ENCODE data around the gene CERS2.

DNA sequence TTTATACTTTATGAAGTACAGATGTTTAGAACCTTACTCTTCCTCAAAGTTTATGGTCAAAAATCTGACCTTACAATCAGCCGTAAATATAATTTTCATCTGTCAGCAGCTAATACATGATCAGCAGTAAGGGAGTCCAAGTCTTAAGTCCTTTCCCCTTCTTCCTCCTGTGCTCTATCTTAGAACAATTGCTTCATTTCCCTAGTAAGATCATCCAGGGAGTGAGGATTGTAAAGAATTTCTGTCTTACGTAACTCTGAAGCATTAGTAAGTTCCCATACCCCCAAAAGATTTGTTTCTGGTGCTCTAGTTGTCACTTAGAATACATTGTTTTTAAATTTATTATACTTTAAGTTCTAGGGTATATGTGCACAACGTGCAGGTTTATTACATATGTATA is 46.3 kb downstream of the CERS2 start:
- TF ChIP-seq, protein P1, sequence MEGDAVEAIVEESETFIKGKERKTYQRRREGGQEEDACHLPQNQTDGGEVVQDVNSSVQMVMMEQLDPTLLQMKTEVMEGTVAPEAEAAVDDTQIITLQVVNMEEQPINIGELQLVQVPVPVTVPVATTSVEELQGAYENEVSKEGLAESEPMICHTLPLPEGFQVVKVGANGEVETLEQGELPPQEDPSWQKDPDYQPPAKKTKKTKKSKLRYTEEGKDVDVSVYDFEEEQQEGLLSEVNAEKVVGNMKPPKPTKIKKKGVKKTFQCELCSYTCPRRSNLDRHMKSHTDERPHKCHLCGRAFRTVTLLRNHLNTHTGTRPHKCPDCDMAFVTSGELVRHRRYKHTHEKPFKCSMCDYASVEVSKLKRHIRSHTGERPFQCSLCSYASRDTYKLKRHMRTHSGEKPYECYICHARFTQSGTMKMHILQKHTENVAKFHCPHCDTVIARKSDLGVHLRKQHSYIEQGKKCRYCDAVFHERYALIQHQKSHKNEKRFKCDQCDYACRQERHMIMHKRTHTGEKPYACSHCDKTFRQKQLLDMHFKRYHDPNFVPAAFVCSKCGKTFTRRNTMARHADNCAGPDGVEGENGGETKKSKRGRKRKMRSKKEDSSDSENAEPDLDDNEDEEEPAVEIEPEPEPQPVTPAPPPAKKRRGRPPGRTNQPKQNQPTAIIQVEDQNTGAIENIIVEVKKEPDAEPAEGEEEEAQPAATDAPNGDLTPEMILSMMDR (IDR thresholded peaks at IDR 0.05), result no peak
- TF ChIP-seq, protein P2, sequence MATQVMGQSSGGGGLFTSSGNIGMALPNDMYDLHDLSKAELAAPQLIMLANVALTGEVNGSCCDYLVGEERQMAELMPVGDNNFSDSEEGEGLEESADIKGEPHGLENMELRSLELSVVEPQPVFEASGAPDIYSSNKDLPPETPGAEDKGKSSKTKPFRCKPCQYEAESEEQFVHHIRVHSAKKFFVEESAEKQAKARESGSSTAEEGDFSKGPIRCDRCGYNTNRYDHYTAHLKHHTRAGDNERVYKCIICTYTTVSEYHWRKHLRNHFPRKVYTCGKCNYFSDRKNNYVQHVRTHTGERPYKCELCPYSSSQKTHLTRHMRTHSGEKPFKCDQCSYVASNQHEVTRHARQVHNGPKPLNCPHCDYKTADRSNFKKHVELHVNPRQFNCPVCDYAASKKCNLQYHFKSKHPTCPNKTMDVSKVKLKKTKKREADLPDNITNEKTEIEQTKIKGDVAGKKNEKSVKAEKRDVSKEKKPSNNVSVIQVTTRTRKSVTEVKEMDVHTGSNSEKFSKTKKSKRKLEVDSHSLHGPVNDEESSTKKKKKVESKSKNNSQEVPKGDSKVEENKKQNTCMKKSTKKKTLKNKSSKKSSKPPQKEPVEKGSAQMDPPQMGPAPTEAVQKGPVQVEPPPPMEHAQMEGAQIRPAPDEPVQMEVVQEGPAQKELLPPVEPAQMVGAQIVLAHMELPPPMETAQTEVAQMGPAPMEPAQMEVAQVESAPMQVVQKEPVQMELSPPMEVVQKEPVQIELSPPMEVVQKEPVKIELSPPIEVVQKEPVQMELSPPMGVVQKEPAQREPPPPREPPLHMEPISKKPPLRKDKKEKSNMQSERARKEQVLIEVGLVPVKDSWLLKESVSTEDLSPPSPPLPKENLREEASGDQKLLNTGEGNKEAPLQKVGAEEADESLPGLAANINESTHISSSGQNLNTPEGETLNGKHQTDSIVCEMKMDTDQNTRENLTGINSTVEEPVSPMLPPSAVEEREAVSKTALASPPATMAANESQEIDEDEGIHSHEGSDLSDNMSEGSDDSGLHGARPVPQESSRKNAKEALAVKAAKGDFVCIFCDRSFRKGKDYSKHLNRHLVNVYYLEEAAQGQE (IDR thresholded peaks at IDR 0.05; ENCODE audit: insufficient read depth in 1 of 2, low read depth in 2 of 2, low read length in 1 of 2), result no peak

Data from Panc1 (cell line).